OCI-LY7 (cell line): ENCODE data around the gene TTBK1. TPM values are rescaled to one million over a fixed set of nuclear protein-coding genes. Genes with fewer than 3 reads are reported as not detected.

Experiments used
- BruUV-seq: library from RNA; stranded (reverse); fragments of 400-500 nt; replicated peaks from 2 replicates; lab custom pipeline; 2021; lab: Mats Ljungman, UMichigan
- CTCF ChIA-PET: fragments of 300-600 bp; sonication (Branson Sonifier 250); formaldehyde crosslinking; loops from one replicate; lab custom pipeline; 2022; ENCODE audit warnings: antibody characterized with exemption; ENCODE audit not compliant: unreplicated experiment; lab: Charles Lee
- POLR2A ChIA-PET: fragments of 300-600 bp; sonication (Branson Sonifier 250); formaldehyde crosslinking; loops from one replicate; lab custom pipeline; 2022; ENCODE audit warnings: antibody characterized with exemption; lab: Charles Lee
- DNase-seq: peaks from one replicate; pipeline ENCODE4 v3.0.0-alpha.2; 2015; ENCODE audit warnings: low spot score
- H2AFZ ChIP-seq: fragments of 200-600 bp; sonication (generic), shearing (Covaris generic); 2 replicates; pipeline ENCODE4 v1.6.1; 2014; ENCODE audit warnings: mild to moderate bottlenecking, antibody characterized with exemption, low read length, moderate library complexity
- H3K27ac ChIP-seq: fragments of 200-600 bp; sonication (generic); 2 replicates; pipeline ENCODE4 v1.5.1; 2014; ENCODE audit warnings: mixed run types, low read depth, mild to moderate bottlenecking, moderate library complexity, low read length, inconsistent platforms; ENCODE audit not compliant: poor library complexity, severe bottlenecking
- H3K36me3 ChIP-seq: fragments of 200-600 bp; sonication (generic); 2 replicates; pipeline ENCODE4 v1.6.1; 2014; ENCODE audit warnings: mild to moderate bottlenecking, antibody characterized with exemption, low read length, moderate library complexity, mixed read lengths; ENCODE audit not compliant: insufficient read depth
- H3K4me1 ChIP-seq: fragments of 200-600 bp; sonication (generic); 2 replicates; pipeline ENCODE4 v1.5.1; 2014; ENCODE audit warnings: mild to moderate bottlenecking, low read length; ENCODE audit not compliant: insufficient read depth, poor library complexity, severe bottlenecking
- H3K4me2 ChIP-seq: fragments of 200-600 bp; sonication (generic); 2 replicates; pipeline ENCODE4 v1.6.1; 2014; ENCODE audit warnings: mild to moderate bottlenecking, low read length
- H3K4me3 ChIP-seq: fragments of 200-600 bp; sonication (generic); 2 replicates; pipeline ENCODE4 v1.5.1; 2014; ENCODE audit warnings: mild to moderate bottlenecking, low read depth, low read length; ENCODE audit not compliant: poor library complexity, severe bottlenecking
- H3K79me2 ChIP-seq: fragments of 200-600 bp; sonication (generic); 2 replicates; pipeline ENCODE4 v1.6.1; 2016; ENCODE audit warnings: low read depth, mild to moderate bottlenecking, low read length, moderate library complexity, mixed read lengths; ENCODE audit not compliant: insufficient read depth
- H3K9me2 ChIP-seq: fragments of 200-600 bp; sonication (generic); 2 replicates; pipeline ENCODE4 v1.6.1; 2016; ENCODE audit warnings: mild to moderate bottlenecking, low read length, mixed read lengths; ENCODE audit not compliant: insufficient read depth
- H3K9me3 ChIP-seq: fragments of 200-600 bp; sonication (generic); 2 replicates; pipeline ENCODE4 v1.6.1; 2014; ENCODE audit warnings: mild to moderate bottlenecking, mixed run types, low read length, mixed read lengths
- H4K20me1 ChIP-seq: fragments of 200-600 bp; sonication (generic); 2 replicates; pipeline ENCODE4 v1.6.1; 2014; ENCODE audit warnings: mild to moderate bottlenecking, antibody characterized with exemption, low read length, moderate library complexity, mixed read lengths; ENCODE audit not compliant: insufficient read depth
- EZH2phosphoT487 ChIP-seq: fragments of 200-600 bp; sonication (generic); IDR thresholded peaks from 2 replicates; pipeline ENCODE4 v1.6.1; 2018; ENCODE audit warnings: low read depth, borderline replicate concordance, mild to moderate bottlenecking, mixed run types, antibody characterized with exemption, low read length, moderate library complexity, mixed read lengths
- intact Hi-C: fragments of 100-400 bp; cut with micrococcal nuclease; formaldehyde crosslinking; loops from one replicate; pipeline ENCODE4 v1.10.0; 2022; ENCODE audit not compliant: unreplicated experiment
- total RNA-seq, 2 experiments: library from RNA; depleted of rRNA in 1 of 2; stranded (reverse); fragments of >200 nt in 1 of 2; shearing (Covaris generic) in 1 of 2; gene quantifications; 2 replicates each; pipeline ENCODE4 v1.2.3, GENCODE V29; 2014 to 2022
- TF ChIP-seq, protein P1 (sequence below): fragments of 200-600 bp; sonication (generic); conservative IDR thresholded peaks from 2 replicates; pipeline ENCODE4 v1.5.1; 2014; ENCODE audit warnings: mild to moderate bottlenecking, antibody characterized with exemption, low read length, moderate library complexity, mixed read lengths

TTBK1 gene
- total RNA-seq, 2 experiments from 2014 or later = 0.35 to 1.7 TPM

DNA sequence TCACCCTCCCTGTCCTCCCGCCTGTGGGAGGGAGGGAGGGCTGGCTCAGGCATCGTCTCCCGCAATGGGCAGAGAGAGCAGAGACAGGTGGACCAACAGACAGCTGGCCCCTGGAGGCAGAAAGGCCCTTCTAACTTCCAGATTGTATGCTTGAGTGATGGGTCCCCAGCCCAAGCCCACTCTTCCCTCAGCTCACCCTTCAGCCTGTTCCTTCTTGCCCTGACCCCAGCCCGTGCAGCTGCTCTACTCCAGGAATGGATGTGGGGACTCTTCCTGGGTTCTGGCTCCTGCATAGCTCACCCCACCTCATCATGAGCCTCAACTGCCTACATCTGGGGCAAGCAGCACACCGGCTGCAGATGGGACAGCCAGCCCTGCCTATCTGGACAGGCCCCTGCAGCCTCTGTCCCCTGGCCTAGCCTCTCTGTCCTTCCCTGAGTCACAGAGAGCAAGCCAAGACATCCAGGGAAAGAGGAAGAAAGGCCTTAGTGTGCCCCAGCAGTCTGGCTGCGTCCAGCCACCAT, 43.2 kb downstream of the TTBK1 start:
- CTCF ChIA-PET = no interaction called here
- POLR2A ChIA-PET = interaction anchor here (0.5 kb wide), 1 partner anchor 280 kb away, joined by 3 read pairs; no protein-coding TSS in a partner anchor

DNA sequence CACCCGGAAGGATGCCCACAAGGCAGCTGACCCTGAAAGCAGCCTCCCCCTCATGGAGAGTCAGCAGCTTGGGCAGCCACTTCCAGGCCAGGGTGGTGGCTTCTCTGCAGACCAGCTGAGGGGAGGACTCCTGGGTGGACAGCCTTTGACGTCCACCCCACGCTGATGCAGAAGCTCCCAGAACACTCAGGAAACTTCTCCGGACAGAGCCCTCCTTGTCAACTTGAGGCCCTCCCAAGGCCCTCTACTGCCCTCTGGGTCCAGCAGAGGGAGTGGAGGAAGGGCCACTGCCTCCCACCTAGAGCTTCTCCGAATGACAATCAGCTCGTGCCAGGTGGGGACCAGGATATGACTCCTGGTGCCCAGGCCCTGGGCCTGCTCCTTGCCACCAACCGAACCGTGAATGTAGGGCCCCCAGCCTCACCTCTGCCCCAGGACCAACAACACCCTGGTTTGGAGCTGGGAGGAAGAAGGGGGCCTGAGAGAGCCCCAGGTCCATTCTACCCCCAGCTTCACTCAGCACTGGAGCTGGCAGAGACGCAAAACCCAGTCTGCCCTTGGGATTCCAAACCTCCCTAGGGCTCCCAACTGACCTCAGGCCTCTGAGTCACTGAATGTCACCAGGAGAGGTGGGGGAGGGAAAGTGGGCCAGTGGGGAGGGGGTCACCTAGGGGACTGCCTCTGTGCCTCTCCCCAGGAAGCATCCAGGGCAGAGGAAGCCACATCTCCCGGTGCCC, 43.9 kb downstream of the TTBK1 start:
- H3K36me3 ChIP-seq = no peaks in the 10 kb centered on the region
- ChIA-PET CTCF (no interaction called here), POLR2A (no interaction called here)
- no peaks in the 10 kb centered on the region for H3K9me2 ChIP-seq
- no peak for DNase-seq
- no peaks in the 10 kb centered on the region for H3K79me2 ChIP-seq
- no peak overlapping the region for H3K27ac ChIP-seq
- no peak overlapping the region for H2AFZ ChIP-seq
- no peaks in the 10 kb centered on the region for H3K4me1 ChIP-seq
- no peaks in the 10 kb centered on the region for H3K9me3 ChIP-seq
- BruUV-seq = no TSS peak
- no peak overlapping the region for H3K4me2 ChIP-seq
- H4K20me1 ChIP-seq = no peaks in the 10 kb centered on the region
- intact Hi-C loops = no loop called here
- H3K4me3 ChIP-seq = no peak overlapping the region
- no peak for TF ChIP-seq EZH2phosphoT487
- TF ChIP-seq, protein P1, sequence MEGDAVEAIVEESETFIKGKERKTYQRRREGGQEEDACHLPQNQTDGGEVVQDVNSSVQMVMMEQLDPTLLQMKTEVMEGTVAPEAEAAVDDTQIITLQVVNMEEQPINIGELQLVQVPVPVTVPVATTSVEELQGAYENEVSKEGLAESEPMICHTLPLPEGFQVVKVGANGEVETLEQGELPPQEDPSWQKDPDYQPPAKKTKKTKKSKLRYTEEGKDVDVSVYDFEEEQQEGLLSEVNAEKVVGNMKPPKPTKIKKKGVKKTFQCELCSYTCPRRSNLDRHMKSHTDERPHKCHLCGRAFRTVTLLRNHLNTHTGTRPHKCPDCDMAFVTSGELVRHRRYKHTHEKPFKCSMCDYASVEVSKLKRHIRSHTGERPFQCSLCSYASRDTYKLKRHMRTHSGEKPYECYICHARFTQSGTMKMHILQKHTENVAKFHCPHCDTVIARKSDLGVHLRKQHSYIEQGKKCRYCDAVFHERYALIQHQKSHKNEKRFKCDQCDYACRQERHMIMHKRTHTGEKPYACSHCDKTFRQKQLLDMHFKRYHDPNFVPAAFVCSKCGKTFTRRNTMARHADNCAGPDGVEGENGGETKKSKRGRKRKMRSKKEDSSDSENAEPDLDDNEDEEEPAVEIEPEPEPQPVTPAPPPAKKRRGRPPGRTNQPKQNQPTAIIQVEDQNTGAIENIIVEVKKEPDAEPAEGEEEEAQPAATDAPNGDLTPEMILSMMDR = no peak

More for the DNA sequence above, 43.2 kb downstream of the TTBK1 start:
- H3K9me2 ChIP-seq = no peaks in the 10 kb centered on the region
- no peak overlapping the region for H3K4me3 ChIP-seq
- no peaks in the 10 kb centered on the region for H3K9me3 ChIP-seq
- intact Hi-C loops = no loop called here
- H3K4me1 ChIP-seq = no peaks in the 10 kb centered on the region
- DNase-seq = no peak
- no peaks in the 10 kb centered on the region for H3K36me3 ChIP-seq
- TF ChIP-seq, protein P1 = no peak
- no peak for TF ChIP-seq EZH2phosphoT487
- H4K20me1 ChIP-seq = no peaks in the 10 kb centered on the region
- no peaks in the 10 kb centered on the region for H3K79me2 ChIP-seq
- BruUV-seq = no TSS peak
- H3K27ac ChIP-seq = no peak overlapping the region
- H3K4me2 ChIP-seq = no peak overlapping the region
- H2AFZ ChIP-seq = no peak overlapping the region
